ENCODE results near the gene HBM.
"Not testable (repeated sequence)": the region's sequence is repeated elsewhere in the genome, so short reads cannot be mapped to it uniquely, and the experiment has no call there.

Gene HBM

DNA sequence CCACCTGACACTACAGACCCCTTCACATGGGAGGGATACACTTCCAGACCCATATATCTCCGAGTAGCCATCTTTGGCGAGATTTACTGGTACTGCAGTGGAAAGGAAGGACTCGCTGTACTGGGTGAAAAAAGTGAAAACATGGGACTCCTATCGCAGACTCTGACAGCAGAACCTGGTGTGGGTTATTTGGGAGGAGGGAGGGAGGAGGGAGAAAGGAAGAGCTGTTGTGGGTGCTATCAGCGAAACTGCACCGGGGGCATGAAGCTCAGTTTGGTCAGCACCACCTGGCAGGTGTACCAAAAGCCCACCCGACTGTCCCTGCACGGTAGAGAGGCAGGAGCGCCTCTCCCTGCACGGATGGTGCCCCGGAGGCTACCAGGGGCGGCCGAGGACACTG, 19.4 kb downstream of the HBM start:
- no peak for DNase-seq (ENCODE audit: low read depth)

DNA sequence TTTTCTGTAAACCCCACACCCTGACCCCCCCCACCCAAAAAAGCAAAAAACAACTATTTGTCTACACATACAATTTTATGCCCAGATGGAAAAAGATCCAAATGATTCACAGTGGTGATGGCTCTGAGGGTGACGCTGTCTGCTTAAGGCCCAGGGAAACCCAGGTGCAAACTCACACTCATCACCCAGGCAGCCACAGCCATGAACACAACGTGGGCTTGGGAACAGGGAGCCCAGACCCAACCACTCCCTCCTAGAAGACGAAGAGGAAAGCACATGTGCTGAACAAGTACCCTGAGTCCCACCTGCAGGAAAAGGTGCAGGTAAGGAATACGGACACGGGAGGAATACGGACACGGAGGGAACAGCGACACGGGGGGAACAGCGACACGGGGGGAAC, 19.9 kb downstream of the HBM start:
- no peak for DNase-seq (ENCODE audit: low read depth)

DNA sequence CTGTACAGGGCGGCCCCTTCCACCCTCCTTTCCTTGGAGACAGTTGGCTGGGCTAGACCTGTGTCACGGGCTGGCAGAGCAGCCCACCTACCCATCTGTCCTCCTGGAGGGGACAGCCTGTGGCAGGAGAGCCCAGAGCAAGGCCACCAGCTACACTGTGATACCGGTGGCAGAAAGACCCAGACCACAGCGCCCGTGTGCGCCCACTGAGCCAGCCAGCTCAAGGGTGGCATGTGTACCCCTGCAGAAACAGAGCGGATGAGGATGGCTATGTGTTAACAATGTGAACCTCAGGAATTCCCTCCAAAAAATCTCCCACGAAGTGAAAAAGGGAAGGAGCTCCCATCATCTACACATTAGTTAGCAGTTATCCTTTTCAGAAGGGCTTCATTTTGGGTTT, 21.6 kb downstream of the HBM start:
- DNase-seq (ENCODE audit: low read depth) = no peak

GRCh38 chr16:188674-189073, 22.9 kb downstream of the HBM start:
- no peak for DNase-seq (ENCODE audit: low read depth)

DNA sequence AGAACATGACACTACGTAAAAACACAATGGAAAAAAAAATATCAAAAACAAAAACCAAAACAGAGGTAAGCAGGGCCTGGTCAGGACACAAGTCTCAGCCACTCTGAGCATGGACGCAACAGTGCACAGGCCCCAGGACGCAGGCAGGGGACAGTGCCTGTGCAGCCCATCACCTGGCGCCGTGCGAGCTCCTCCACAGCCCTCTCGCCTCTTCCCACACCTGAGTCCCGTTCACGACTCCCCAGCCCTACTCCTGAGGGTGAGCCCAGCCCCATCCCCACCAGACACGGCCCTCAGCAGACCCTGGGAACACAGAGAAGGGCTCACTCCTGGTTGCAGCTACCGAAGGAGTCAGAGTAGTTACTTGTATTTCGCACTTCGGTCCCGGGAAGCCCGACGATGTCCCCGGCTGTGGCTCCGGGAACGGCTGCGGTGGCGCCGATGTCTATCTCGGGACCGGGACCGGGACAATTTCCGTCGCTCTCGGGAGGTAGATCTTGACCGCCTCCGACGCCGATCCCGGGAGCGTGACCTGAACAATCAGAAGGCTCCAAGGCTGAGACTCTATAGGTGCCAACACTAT, 23.9 kb downstream of the HBM start:
- no peak for DNase-seq (ENCODE audit: low read depth)

- DNase-seq (ENCODE audit: low read depth) = no peak
Observed at GRCh38 chr16:191831-192230, 26.1 kb downstream of the HBM start.

- no peak for DNase-seq (ENCODE audit: low read depth)
Observed at GRCh38 chr16:192686-193085, 26.9 kb downstream of the HBM start.

- no peak for DNase-seq (ENCODE audit: low read depth)
Observed at GRCh38 chr16:193441-193840, 27.7 kb downstream of the HBM start.

DNA sequence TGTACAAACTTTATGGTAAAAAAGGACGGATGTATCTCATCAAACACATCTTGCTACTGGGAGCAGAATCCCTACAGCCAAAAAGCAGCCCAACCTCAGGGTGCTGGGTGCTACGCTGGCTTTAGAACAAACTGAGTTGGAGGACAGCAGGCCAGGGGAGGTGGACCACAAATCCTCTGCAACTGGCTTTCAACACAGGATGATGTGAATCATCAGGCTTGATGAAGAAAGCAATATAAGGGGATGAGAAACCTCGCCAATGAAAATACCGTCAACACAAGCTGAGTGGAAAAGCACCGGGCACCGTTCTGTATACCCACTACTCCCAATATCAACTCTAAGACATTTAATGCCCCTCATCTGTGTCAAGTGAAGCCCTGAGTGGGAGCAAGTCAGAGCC, 28.7 kb downstream of the HBM start:
- DNase-seq (ENCODE audit: low read depth) = no peak

- DNase-seq (ENCODE audit: low read depth) = peak; percentile 38
Observed at GRCh38 chr16:200388-200787, 34.6 kb downstream of the HBM start.

- DNase-seq (ENCODE audit: low read depth) = no peak
Observed at GRCh38 chr16:203246-203645, 37.5 kb downstream of the HBM start.

DNA sequence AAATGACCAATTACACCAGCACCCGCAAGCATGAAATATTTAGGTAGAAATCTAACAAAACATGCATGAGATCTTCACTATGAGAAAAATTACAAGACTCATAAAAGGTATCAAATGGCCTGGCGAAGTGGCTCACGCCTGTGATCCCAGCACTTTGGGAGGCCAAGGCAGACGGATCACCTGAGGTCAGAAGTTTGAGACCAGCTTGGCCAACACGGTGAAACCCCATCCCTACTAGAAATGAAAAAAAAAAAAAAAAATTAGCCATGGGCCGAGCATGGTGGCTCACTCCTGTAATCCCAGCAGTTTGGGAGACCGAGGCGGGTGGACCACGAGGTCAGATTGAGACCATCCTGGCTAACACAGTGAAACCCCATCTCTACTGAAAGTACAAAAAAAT, 38.3 kb downstream of the HBM start:
- not testable (repeated sequence) for DNase-seq (ENCODE audit: low read depth)

- not testable (repeated sequence) for DNase-seq (ENCODE audit: low read depth)
Observed at GRCh38 chr16:209359-209758, 43.6 kb downstream of the HBM start.

DNA sequence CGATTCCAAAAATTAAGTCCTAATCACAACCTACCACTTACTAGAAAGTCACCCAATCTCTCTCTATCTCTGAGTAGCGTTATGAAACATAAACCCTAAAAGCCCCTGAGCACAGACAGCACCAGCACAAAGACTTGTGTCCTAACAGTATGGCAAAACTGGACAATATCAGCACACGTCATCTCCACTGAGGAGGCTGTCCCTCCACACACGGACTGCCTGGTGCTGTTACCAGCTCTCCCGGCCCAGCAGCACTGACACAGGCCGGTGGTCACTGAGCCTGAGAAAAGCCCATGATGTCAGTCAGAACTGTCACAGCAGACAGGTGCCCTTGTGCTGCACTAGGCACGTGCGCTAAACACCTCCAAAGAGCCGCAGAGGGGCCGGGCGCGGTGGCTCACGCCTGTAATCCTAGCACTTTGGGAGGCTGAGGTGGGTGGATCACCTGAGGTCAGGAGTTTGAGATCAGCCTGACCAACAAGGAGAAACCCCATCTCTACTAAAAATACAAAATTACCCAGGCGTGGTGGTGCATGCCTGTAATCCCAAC, 45.9 kb downstream of the HBM start:
- not testable (repeated sequence) for DNase-seq (ENCODE audit: low read depth)

- DNase-seq (ENCODE audit: low read depth) = no peak
Observed at GRCh38 chr16:212999-213398, 47.2 kb downstream of the HBM start.
